CD14-positive monocyte (primary cell): Measurements from ENCODE around the gene OSBPL6. TPM values are rescaled to one million over a fixed set of nuclear protein-coding genes. Genes with fewer than 3 reads are reported as not detected.

Source experiments
- DNase-seq, 3 donors: peaks; one replicate each; pipeline ENCODE4 v3.0.0-alpha.2; 2011 to 2022
- H2AFZ ChIP-seq: 2 replicates; pipeline ENCODE4 v1.6.0; 2012; ENCODE audit warnings: mild to moderate bottlenecking, low read depth, low read length, inconsistent platforms; ENCODE audit not compliant: insufficient read depth, poor library complexity, severe bottlenecking
- H3K27ac ChIP-seq, 2 donors: 1 replicate in 1 of 2; 2 replicates in 1 of 2; pipeline ENCODE4 v1.5.1; 2012 to 2013; ENCODE audit warnings: low read length in 2 of 2, control low read depth in 1 of 2, inconsistent platforms in 1 of 2, low read depth in 1 of 2, mild to moderate bottlenecking in 1 of 2
- H3K27me3 ChIP-seq, 2 donors: one replicate each; pipeline versions ENCODE4 v1.6.0 to v1.6.1; 2011 to 2013; ENCODE audit warnings: low read length in 2 of 2; ENCODE audit not compliant: control insufficient read depth in 2 of 2, insufficient read depth in 2 of 2
- H3K36me3 ChIP-seq, 2 donors: replicated peaks in 1 of 2; 1 replicate in 1 of 2; 2 replicates in 1 of 2; pipeline versions ENCODE4 v1.5.1 to v1.6.1; 2012 to 2013; ENCODE audit warnings: low read length in 2 of 2, control low read depth in 1 of 2, inconsistent platforms in 1 of 2, mild to moderate bottlenecking in 1 of 2; ENCODE audit not compliant: insufficient read depth in 2 of 2, control insufficient read depth in 1 of 2
- H3K4me1 ChIP-seq, 2 donors: 1 replicate in 1 of 2; 2 replicates in 1 of 2; pipeline versions ENCODE4 v1.5.1 to v1.6.1; 2012 to 2013; ENCODE audit warnings: low read length in 2 of 2, control low read depth in 1 of 2, inconsistent platforms in 1 of 2, mild to moderate bottlenecking in 1 of 2, moderate library complexity in 1 of 2; ENCODE audit not compliant: insufficient read depth in 2 of 2, control insufficient read depth in 1 of 2
- H3K4me2 ChIP-seq: replicated peaks from 2 replicates; pipeline ENCODE3; 2012; ENCODE audit warnings: low read length, moderate library complexity, mild to moderate bottlenecking; ENCODE audit not compliant: poor library complexity, severe bottlenecking; ENCODE audit errors: extremely low read depth
- H3K4me3 ChIP-seq, 3 experiments: fragments of 200-600 bp in 1 of 3; sonication (generic) in 1 of 3; replicated peaks in 1 of 3; 1 replicate in 2 of 3; 2 replicates in 1 of 3; pipeline ENCODE4 v1.5.1; 2011 to 2013; ENCODE audit warnings: low read length in 3 of 3, mild to moderate bottlenecking in 3 of 3, control low read depth in 2 of 3, low read depth in 2 of 3, inconsistent platforms in 1 of 3, moderate library complexity in 1 of 3
- H3K79me2 ChIP-seq: 2 replicates; pipeline ENCODE4 v1.6.0; 2012; ENCODE audit warnings: mild to moderate bottlenecking, control low read depth, inconsistent platforms, low read length, moderate library complexity; ENCODE audit not compliant: insufficient read depth
- H3K9ac ChIP-seq: 2 replicates; pipeline ENCODE4 v1.6.0; 2017; ENCODE audit warnings: low read length, mild to moderate bottlenecking; ENCODE audit not compliant: insufficient read depth, poor library complexity, severe bottlenecking
- H3K9me3 ChIP-seq, 2 donors: replicated peaks in 1 of 2; 1 replicate in 1 of 2; 2 replicates in 1 of 2; pipeline versions ENCODE4 v1.5.1 to v1.6.1; 2012 to 2013; ENCODE audit warnings: low read length in 2 of 2, control low read depth in 1 of 2; ENCODE audit not compliant: control insufficient read depth in 1 of 2, insufficient read depth in 1 of 2
- H4K20me1 ChIP-seq: 2 replicates; pipeline ENCODE4 v1.6.0; 2012; ENCODE audit warnings: mild to moderate bottlenecking, low read length, control low read depth, moderate library complexity; ENCODE audit not compliant: insufficient read depth
- H3K27ac Mint-ChIP-seq, 7 donors: one replicate each; pipeline ENCODE4 v1.8.0; 2020; ENCODE audit warnings: mild to moderate bottlenecking in 7 of 7, mixed read lengths in 7 of 7, moderate library complexity in 6 of 7, inconsistent platforms in 2 of 7
- H3K27me3 Mint-ChIP-seq, 3 donors: one replicate each; pipeline ENCODE4 v1.8.0; 2021 to 2022; ENCODE audit warnings: low read depth in 3 of 3, mild to moderate bottlenecking in 3 of 3, mixed read lengths in 3 of 3, moderate library complexity in 3 of 3, inconsistent platforms in 1 of 3
- H3K36me3 Mint-ChIP-seq, 2 donors: one replicate each; pipeline ENCODE4 v1.8.0; 2020; ENCODE audit warnings: mixed read lengths in 2 of 2, inconsistent platforms in 1 of 2, mild to moderate bottlenecking in 1 of 2
- H3K4me1 Mint-ChIP-seq: one replicate; pipeline ENCODE4 v1.8.0; 2020; ENCODE audit warnings: mild to moderate bottlenecking, mixed read lengths
- H3K4me3 Mint-ChIP-seq, 2 donors: one replicate each; pipeline ENCODE4 v1.8.0; 2020; ENCODE audit warnings: mild to moderate bottlenecking in 2 of 2, mixed read lengths in 2 of 2, moderate library complexity in 1 of 2
- H3K9me3 Mint-ChIP-seq, 7 donors: one replicate each; pipeline ENCODE4 v1.8.0; 2020 to 2022; ENCODE audit warnings: mixed read lengths in 7 of 7, mild to moderate bottlenecking in 6 of 7, moderate library complexity in 6 of 7, inconsistent platforms in 2 of 7
- CTCF ChIP-seq: fragments of 200-600 bp; IDR thresholded peaks from one replicate; pipeline ENCODE4 v1.8.0; 2022; ENCODE audit warnings: antibody characterized with exemption, mild to moderate bottlenecking
- WGBS: methylation state at CpG from one replicate; pipeline ENCODE4 v1.1.5; 2013; ENCODE audit warnings: missing lambda C conversion rate; ENCODE audit not compliant: insufficient coverage; 5-methylcytosine and 5-hydroxymethylcytosine counted together
- intact Hi-C, 2 donors: fragments of 100-400 bp; cut with micrococcal nuclease; formaldehyde crosslinking; loops; one replicate each; pipeline versions ENCODE4 v1.15.0 to v1.15.1; 2023
- polyA plus RNA-seq, 3 donors: library from polyadenylated mRNA; depleted of rRNA in 1 of 3; unstranded in 2 of 3; stranded (reverse) in 1 of 3; fragments of 300-500 nt in 2 of 3; fragments of >200 nt in 1 of 3; fragmentation: Illumina TruSeq in 2 of 3; gene quantifications; 1 replicate in 2 of 3; 2 replicates in 1 of 3; pipeline ENCODE4 v1.2.3, GENCODE V29; 2012 to 2021

OSBPL6 gene
- polyA plus RNA-seq, 3 donors: not detected

- DNase-seq: no peak
- intact Hi-C loops: no loop called here
- no CpG with 5 or more reads among the region's 1 CpG for WGBS
- no peak for TF ChIP-seq CTCF
- Histone ChIP-seq H2AFZ (no peak overlapping the region), H3K79me2 (no peaks in the 10 kb centered on the region), H3K4me1 (no peaks in the 10 kb centered on the region), H3K36me3 (no peaks in the 10 kb centered on the region), H3K9ac (no peak overlapping the region), H3K4me3 (no peak overlapping the region), H3K27ac (no peak overlapping the region), H3K4me2 (no peak overlapping the region), H3K9me3 (peaks cover 0 to 6% of the 10 kb centered on the region in 2 donors), H4K20me1 (no peaks in the 10 kb centered on the region), H3K27me3 (no peaks in the 10 kb centered on the region)
- H3K27me3 Mint-ChIP-seq: peaks cover 0 to 2% (median 0%) of the 10 kb centered on the region in 3 donors
- H3K4me3 Mint-ChIP-seq: no peak overlapping the region
- no peak overlapping the region for H3K27ac Mint-ChIP-seq
- H3K4me1 Mint-ChIP-seq: peaks cover 4% of the 10 kb centered on the region
- H3K36me3 Mint-ChIP-seq: no peaks in the 10 kb centered on the region
- H3K9me3 Mint-ChIP-seq: peaks cover 2 to 17% (median 8%) of the 10 kb centered on the region in 7 donors
These were observed 38.8 kb upstream of the OSBPL6 start for GRCh38 chr2:178155524-178155923.

- Histone ChIP-seq H3K4me3 (no peak overlapping the region), H3K79me2 (no peaks in the 10 kb centered on the region), H3K4me1 (no peaks in the 10 kb centered on the region), H3K36me3 (no peaks in the 10 kb centered on the region), H3K9me3 (peaks cover 0 to 6% of the 10 kb centered on the region in 2 donors), H3K4me2 (no peak overlapping the region), H3K27me3 (no peaks in the 10 kb centered on the region), H3K27ac (no peak overlapping the region), H3K9ac (no peak overlapping the region), H4K20me1 (no peaks in the 10 kb centered on the region), H2AFZ (no peak overlapping the region)
- TF ChIP-seq CTCF: no peak
- H3K36me3 Mint-ChIP-seq: no peaks in the 10 kb centered on the region
- H3K4me1 Mint-ChIP-seq: peaks cover 4% of the 10 kb centered on the region
- H3K9me3 Mint-ChIP-seq: peaks cover 2 to 17% (median 8%) of the 10 kb centered on the region in 7 donors
- intact Hi-C loops: no loop called here
- H3K4me3 Mint-ChIP-seq: no peak overlapping the region
- WGBS: 96% methylated on average over 2 of the region's 5 CpGs
- H3K27me3 Mint-ChIP-seq: peaks cover 0 to 2% (median 0%) of the 10 kb centered on the region in 3 donors
- H3K27ac Mint-ChIP-seq: peak overlapping the region in 1 of 7 donors; percentile 42
- no peak for DNase-seq
These were observed 36.7 kb upstream of the OSBPL6 start for GRCh38 chr2:178157574-178157973.
